ENCODE data around the gene PIK3CD. TPM values are rescaled to one million over a fixed set of nuclear protein-coding genes. Genes with fewer than 3 reads are reported as not detected.

The PIK3CD gene
- total RNA-seq, 1 donor = 14.1 TPM

DNA sequence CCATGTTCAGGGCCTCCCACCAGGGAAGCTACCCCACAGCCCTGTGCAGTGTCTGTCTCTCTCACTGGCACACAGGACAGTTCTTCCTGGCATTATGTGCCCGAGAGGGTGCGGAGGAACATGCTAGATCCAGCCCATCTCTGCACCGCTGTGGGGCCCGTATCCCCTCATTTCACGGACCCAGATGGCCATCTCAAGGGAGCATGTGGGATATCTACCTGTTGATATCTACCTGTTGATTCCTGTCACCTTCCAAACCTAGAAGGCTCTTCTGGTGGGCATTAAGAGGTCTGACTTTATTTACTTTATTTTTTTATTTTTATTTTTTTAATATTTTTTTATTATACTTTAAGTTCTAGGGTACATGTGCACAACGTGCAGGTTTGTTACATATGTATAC lies 11.7 kb downstream of the PIK3CD start:
- Histone ChIP-seq H3K4me3 (ENCODE audit: insufficient read depth, low read length) (no peak overlapping the region), H3K4me2 (ENCODE audit: insufficient read depth, low read length) (no peak overlapping the region), H4K20me1 (ENCODE audit: insufficient read depth, low read length) (no peaks in the 10 kb centered on the region), H3K9me3 (ENCODE audit: low read depth, low read length) (no peaks in the 10 kb centered on the region), H3K79me2 (ENCODE audit: insufficient read depth, low read length) (no peaks in the 10 kb centered on the region), H3K36me3 (ENCODE audit: insufficient read depth, low read length) (no peaks in the 10 kb centered on the region), H2AFZ (ENCODE audit: low read length) (no peak overlapping the region), H3K4me1 (ENCODE audit: insufficient read depth, low read length) (peaks cover 10% of the 10 kb centered on the region), H3K27ac (ENCODE audit: low read depth, low read length) (no peak overlapping the region), H3K27me3 (ENCODE audit: insufficient read depth, low read length) (peaks cover 3% of the 10 kb centered on the region)
- TF ChIP-seq, protein P1, sequence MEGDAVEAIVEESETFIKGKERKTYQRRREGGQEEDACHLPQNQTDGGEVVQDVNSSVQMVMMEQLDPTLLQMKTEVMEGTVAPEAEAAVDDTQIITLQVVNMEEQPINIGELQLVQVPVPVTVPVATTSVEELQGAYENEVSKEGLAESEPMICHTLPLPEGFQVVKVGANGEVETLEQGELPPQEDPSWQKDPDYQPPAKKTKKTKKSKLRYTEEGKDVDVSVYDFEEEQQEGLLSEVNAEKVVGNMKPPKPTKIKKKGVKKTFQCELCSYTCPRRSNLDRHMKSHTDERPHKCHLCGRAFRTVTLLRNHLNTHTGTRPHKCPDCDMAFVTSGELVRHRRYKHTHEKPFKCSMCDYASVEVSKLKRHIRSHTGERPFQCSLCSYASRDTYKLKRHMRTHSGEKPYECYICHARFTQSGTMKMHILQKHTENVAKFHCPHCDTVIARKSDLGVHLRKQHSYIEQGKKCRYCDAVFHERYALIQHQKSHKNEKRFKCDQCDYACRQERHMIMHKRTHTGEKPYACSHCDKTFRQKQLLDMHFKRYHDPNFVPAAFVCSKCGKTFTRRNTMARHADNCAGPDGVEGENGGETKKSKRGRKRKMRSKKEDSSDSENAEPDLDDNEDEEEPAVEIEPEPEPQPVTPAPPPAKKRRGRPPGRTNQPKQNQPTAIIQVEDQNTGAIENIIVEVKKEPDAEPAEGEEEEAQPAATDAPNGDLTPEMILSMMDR (IDR thresholded peaks at IDR 0.05; ENCODE audit: extremely low read depth, low read depth, low read length) = no peak
- no peak for DNase-seq (ENCODE audit: insufficient read length, low spot score, missing footprints)

DNA sequence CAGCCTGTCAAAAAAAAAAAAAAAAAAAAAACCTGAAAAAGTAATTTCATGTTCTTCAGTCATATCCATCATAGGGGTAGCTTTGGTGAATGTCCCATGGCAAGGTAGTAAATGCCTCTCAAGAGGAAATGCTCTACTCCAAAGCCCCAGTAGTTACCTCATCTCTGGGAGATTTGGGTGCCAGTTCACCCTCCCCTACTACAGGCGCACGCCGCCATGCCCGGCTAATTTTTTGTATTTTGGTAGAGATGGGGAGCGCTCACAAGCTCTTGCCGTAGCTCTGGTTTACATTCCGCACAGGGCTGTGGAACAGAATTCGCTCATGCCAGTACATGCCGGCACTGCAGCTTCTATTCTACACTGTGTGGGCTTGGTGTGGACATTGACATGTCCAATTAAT lies 13.7 kb downstream of the PIK3CD start:
- TF ChIP-seq, protein P1 (IDR thresholded peaks at IDR 0.05; ENCODE audit: extremely low read depth, low read depth, low read length) = no peak
- Histone ChIP-seq H4K20me1 (ENCODE audit: insufficient read depth, low read length) (no peaks in the 10 kb centered on the region), H3K4me2 (ENCODE audit: insufficient read depth, low read length) (no peak overlapping the region), H3K4me1 (ENCODE audit: insufficient read depth, low read length) (no peaks in the 10 kb centered on the region), H3K79me2 (ENCODE audit: insufficient read depth, low read length) (no peaks in the 10 kb centered on the region), H2AFZ (ENCODE audit: low read length) (no peak overlapping the region), H3K4me3 (ENCODE audit: insufficient read depth, low read length) (no peak overlapping the region), H3K27me3 (ENCODE audit: insufficient read depth, low read length) (peaks cover 3% of the 10 kb centered on the region), H3K9me3 (ENCODE audit: low read depth, low read length) (no peaks in the 10 kb centered on the region), H3K36me3 (ENCODE audit: insufficient read depth, low read length) (no peaks in the 10 kb centered on the region), H3K27ac (ENCODE audit: low read depth, low read length) (no peak overlapping the region)
- DNase-seq (ENCODE audit: insufficient read length, low spot score, missing footprints) = no peak

DNA sequence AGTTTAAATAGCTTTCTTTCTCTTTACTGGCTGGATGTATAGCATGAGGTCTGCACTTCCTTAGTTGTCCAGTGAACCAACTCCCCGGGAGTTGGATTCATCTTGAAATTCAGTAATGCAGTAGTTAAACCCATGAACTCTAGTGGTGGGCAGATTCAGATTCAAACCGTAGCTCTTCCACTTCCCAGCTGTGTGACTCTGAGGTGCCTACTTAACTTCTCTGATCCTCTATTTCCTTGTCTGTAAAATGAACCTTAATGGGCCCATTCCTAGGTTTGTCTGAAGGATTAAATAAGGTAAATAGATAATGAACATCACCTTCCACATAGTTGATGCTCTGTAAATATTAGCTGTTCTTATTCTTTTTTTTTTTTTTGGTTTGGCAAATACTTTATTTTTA lies 16.5 kb downstream of the PIK3CD start:
- no peak for DNase-seq (ENCODE audit: insufficient read length, low spot score, missing footprints)
- H3K27me3 ChIP-seq (ENCODE audit: insufficient read depth, low read length) = no peaks in the 10 kb centered on the region
- H3K9me3 ChIP-seq (ENCODE audit: low read depth, low read length) = no peaks in the 10 kb centered on the region
- peaks cover 3% of the 10 kb centered on the region for H3K4me1 ChIP-seq (ENCODE audit: insufficient read depth, low read length)
- no peak overlapping the region for H3K27ac ChIP-seq (ENCODE audit: low read depth, low read length)
- TF ChIP-seq, protein P1 (IDR thresholded peaks at IDR 0.05; ENCODE audit: extremely low read depth, low read depth, low read length) = no peak
- no peak overlapping the region for H3K4me2 ChIP-seq (ENCODE audit: insufficient read depth, low read length)
- no peak overlapping the region for H2AFZ ChIP-seq (ENCODE audit: low read length)
- H4K20me1 ChIP-seq (ENCODE audit: insufficient read depth, low read length) = no peaks in the 10 kb centered on the region
- no peak overlapping the region for H3K4me3 ChIP-seq (ENCODE audit: insufficient read depth, low read length)
- H3K79me2 ChIP-seq (ENCODE audit: insufficient read depth, low read length) = no peaks in the 10 kb centered on the region
- H3K36me3 ChIP-seq (ENCODE audit: insufficient read depth, low read length) = no peaks in the 10 kb centered on the region

DNA sequence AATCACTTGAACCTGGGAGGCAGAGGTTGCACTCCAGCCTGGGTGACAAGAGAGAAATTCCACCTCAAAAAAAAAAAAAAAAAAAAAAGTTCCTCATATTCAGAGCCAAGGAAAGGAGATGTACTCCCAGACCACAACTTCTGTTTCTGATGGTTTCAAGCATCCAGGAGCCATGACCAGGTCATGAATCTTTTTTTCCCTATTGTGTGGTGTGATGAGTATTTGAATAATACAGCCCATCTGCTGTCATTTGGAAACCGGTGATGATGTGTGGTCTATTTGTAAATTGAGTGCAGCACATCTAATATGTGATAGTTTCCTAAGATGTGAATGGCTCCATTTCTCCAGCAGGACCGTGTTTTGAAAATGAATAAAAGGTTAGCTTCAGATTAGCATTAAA lies 18.6 kb downstream of the PIK3CD start:
- no peak overlapping the region for H3K4me2 ChIP-seq (ENCODE audit: insufficient read depth, low read length)
- H3K4me3 ChIP-seq (ENCODE audit: insufficient read depth, low read length) = no peak overlapping the region
- no peaks in the 10 kb centered on the region for H3K9me3 ChIP-seq (ENCODE audit: low read depth, low read length)
- H3K4me1 ChIP-seq (ENCODE audit: insufficient read depth, low read length) = peaks cover 3% of the 10 kb centered on the region
- H3K27ac ChIP-seq (ENCODE audit: low read depth, low read length) = no peak overlapping the region
- DNase-seq (ENCODE audit: insufficient read length, low spot score, missing footprints) = no peak
- H3K79me2 ChIP-seq (ENCODE audit: insufficient read depth, low read length) = no peaks in the 10 kb centered on the region
- no peaks in the 10 kb centered on the region for H3K36me3 ChIP-seq (ENCODE audit: insufficient read depth, low read length)
- H4K20me1 ChIP-seq (ENCODE audit: insufficient read depth, low read length) = no peaks in the 10 kb centered on the region
- H2AFZ ChIP-seq (ENCODE audit: low read length) = no peak overlapping the region
- no peaks in the 10 kb centered on the region for H3K27me3 ChIP-seq (ENCODE audit: insufficient read depth, low read length)
- TF ChIP-seq, protein P1 (IDR thresholded peaks at IDR 0.05; ENCODE audit: extremely low read depth, low read depth, low read length) = no peak

Data from osteoblast (primary cell).